Skeletal muscle satellite cell (primary cell): ENCODE measurements around the gene TRIM45.
A peak's percentile ranks its signal among the peaks of the same experiment; 100 is the strongest.

Experiments
- H3K27me3 ChIP-seq: 2 replicates; pipeline ENCODE4 v1.7.0; 2013; ENCODE audit warnings: low read length; ENCODE audit not compliant: control insufficient read depth, insufficient read depth
- H3K36me3 ChIP-seq: 2 replicates; pipeline ENCODE4 v1.7.0; 2013; ENCODE audit warnings: mild to moderate bottlenecking, control low read depth, low read length; ENCODE audit not compliant: insufficient read depth
- H3K4me1 ChIP-seq: 2 replicates; pipeline ENCODE4 v1.7.0; 2013; ENCODE audit warnings: low read length; ENCODE audit not compliant: control insufficient read depth, insufficient read depth
- H3K4me2 ChIP-seq: 2 replicates; pipeline ENCODE4 v1.7.0; 2013; ENCODE audit warnings: mild to moderate bottlenecking, low read length
- H3K4me3 ChIP-seq: 2 replicates; pipeline ENCODE4 v1.7.0; 2013; ENCODE audit warnings: low read length
- H3K9ac ChIP-seq: 2 replicates; pipeline ENCODE4 v1.7.0; 2013; ENCODE audit warnings: mild to moderate bottlenecking, low read depth, low read length, moderate library complexity
- H3K9me3 ChIP-seq: replicated peaks from 2 replicates; pipeline ENCODE4 v1.7.0; 2013; ENCODE audit warnings: mild to moderate bottlenecking, control low read depth, low read length
- small RNA-seq: library from RNA; depleted of rRNA; stranded (forward); fragments of <200 nt; gene quantifications from one replicate; pipeline ENCODE3, GENCODE V24; 2012

The TRIM45 gene

GRCh38 chr1:117070124-117070523, 51.4 kb downstream of the TRIM45 start:
- peaks cover 15% of the 10 kb centered on the region for H3K36me3 ChIP-seq
- peaks cover 4% of the 10 kb centered on the region for H3K4me1 ChIP-seq

GRCh38 chr1:117069220-117069844, 52.2 kb downstream of the TRIM45 start:
- peaks cover 10% of the 10 kb centered on the region for H3K36me3 ChIP-seq
- no peaks in the 10 kb centered on the region for H3K9me3 ChIP-seq
- H3K4me2 ChIP-seq: no peak overlapping the region
- no peaks in the 10 kb centered on the region for H3K27me3 ChIP-seq
- H3K4me3 ChIP-seq: no peak overlapping the region
- peaks cover 4% of the 10 kb centered on the region for H3K4me1 ChIP-seq
- no peak overlapping the region for H3K9ac ChIP-seq

More at GRCh38 chr1:117070124-117070523, 51.4 kb downstream of the TRIM45 start:
- H3K9me3 ChIP-seq: no peaks in the 10 kb centered on the region
- no peaks in the 10 kb centered on the region for H3K27me3 ChIP-seq
- H3K4me2 ChIP-seq: no peak overlapping the region
- no peak overlapping the region for H3K4me3 ChIP-seq
- H3K9ac ChIP-seq: no peak overlapping the region

- Histone ChIP-seq H3K4me2 (no peak overlapping the region), H3K4me1 (peaks cover 4% of the 10 kb centered on the region), H3K27me3 (no peaks in the 10 kb centered on the region), H3K9me3 (no peaks in the 10 kb centered on the region), H3K4me3 (no peak overlapping the region), H3K36me3 (peaks cover 2% of the 10 kb centered on the region), H3K9ac (no peak overlapping the region)
Observed at GRCh38 chr1:117068580-117068979, 53.0 kb downstream of the TRIM45 start.

GRCh38 chr1:117067533-117068370, 53.8 kb downstream of the TRIM45 start:
- Histone ChIP-seq H3K36me3 (no peaks in the 10 kb centered on the region), H3K4me2 (no peak overlapping the region), H3K4me3 (no peak overlapping the region), H3K27me3 (no peaks in the 10 kb centered on the region), H3K9ac (no peak overlapping the region), H3K4me1 (peaks cover 4% of the 10 kb centered on the region), H3K9me3 (no peaks in the 10 kb centered on the region)

- no peak overlapping the region for H3K4me2 ChIP-seq
- no peak overlapping the region for H3K9ac ChIP-seq
- H3K36me3 ChIP-seq: no peaks in the 10 kb centered on the region
- no peaks in the 10 kb centered on the region for H3K9me3 ChIP-seq
- peaks cover 7% of the 10 kb centered on the region for H3K4me1 ChIP-seq
- H3K27me3 ChIP-seq: no peaks in the 10 kb centered on the region
- H3K4me3 ChIP-seq: no peak overlapping the region
Observed at GRCh38 chr1:117066367-117066766, 55.2 kb downstream of the TRIM45 start.

- H3K4me2 ChIP-seq: no peak overlapping the region
- no peaks in the 10 kb centered on the region for H3K27me3 ChIP-seq
- H3K4me1 ChIP-seq: peaks cover 15% of the 10 kb centered on the region
- no peak overlapping the region for H3K9ac ChIP-seq
- no peaks in the 10 kb centered on the region for H3K36me3 ChIP-seq
- no peaks in the 10 kb centered on the region for H3K9me3 ChIP-seq
- H3K4me3 ChIP-seq: no peak overlapping the region
Observed at GRCh38 chr1:117061986-117062415, 59.5 kb downstream of the TRIM45 start.

Small RNA genes within 50 kb of the gene (small RNA-seq; reads per million reads assigned to genes)
- gene MIR942: 12.1 reads per million, percentile 92 among the genes with 10 or more reads in this experiment
